Nephron (organoid): ENCODE results near the gene AP3M1.

Experiments
- H3K27ac Mint-ChIP-seq, 3 experiments: 2 replicates each; pipeline ENCODE4 v1.8.0; 2020; ENCODE audit warnings: mixed read lengths in 3 of 3, mild to moderate bottlenecking in 2 of 3, moderate library complexity in 1 of 3
- H3K27me3 Mint-ChIP-seq: 2 replicates; pipeline ENCODE4 v1.8.0; 2021; ENCODE audit warnings: low read depth, mild to moderate bottlenecking, moderate library complexity, mixed read lengths
- H3K36me3 Mint-ChIP-seq: 2 replicates; pipeline ENCODE4 v1.8.0; 2020; ENCODE audit warnings: low read depth, mixed read lengths
- H3K4me1 Mint-ChIP-seq: 2 replicates; pipeline ENCODE4 v1.8.0; 2020; ENCODE audit warnings: mixed read lengths
- H3K4me3 Mint-ChIP-seq, 3 experiments: 2 replicates each; pipeline ENCODE4 v1.8.0; 2020; ENCODE audit warnings: mild to moderate bottlenecking in 3 of 3, mixed read lengths in 3 of 3, moderate library complexity in 2 of 3
- H3K9me3 Mint-ChIP-seq: 2 replicates; pipeline ENCODE4 v1.8.0; 2020; ENCODE audit warnings: mixed read lengths
- TF ChIP-seq, protein P1 (sequence below), 3 experiments: fragments of 200-600 bp; sonication (generic); IDR thresholded peaks; one replicate each; pipeline ENCODE4 v1.5.0; 2021; ENCODE audit warnings: antibody characterized with exemption in 3 of 3; ENCODE audit not compliant: unreplicated experiment in 3 of 3

The AP3M1 gene

DNA sequence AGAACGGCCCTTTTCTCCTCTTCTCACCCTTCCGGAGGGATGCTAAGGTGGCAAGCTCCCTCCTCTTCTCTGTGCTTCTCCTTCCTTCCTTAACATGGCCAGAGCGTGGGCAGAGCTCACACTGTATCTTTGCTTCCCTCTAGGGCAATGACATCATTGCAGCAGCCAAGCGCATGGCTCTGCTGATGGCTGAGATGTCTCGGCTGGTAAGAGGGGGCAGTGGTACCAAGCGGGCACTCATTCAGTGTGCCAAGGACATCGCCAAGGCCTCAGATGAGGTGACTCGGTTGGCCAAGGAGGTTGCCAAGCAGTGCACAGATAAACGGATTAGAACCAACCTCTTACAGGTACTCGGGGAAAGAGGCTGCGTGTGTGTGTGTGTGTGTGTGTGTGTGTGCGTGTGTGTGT lies 36.6 kb downstream of the AP3M1 start:
- no peaks in the 10 kb centered on the region for H3K27me3 Mint-ChIP-seq
- H3K27ac Mint-ChIP-seq: peak overlapping the region in 1 of 3 experiments; percentile 8

DNA sequence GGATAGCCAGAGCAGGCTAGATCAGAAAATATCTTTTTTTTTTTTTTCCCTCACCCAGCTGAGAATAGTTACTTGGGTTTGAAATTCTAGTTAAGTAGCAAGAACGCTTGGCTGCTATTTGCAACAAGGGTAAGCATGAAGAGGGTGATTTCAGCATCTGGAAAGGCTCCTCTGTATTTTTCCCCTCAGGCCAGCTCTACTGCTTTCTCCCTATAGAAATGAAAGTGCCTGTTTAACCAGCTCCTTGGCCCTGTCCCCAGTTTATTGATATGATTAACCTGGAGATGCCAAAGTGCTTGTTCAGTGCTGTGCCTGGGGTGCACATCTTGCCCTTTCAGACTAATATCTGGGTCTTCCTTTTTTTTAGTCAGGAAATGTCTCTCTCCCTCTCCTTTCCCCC lies 37.1 kb downstream of the AP3M1 start:
- H3K4me3 Mint-ChIP-seq: no peak overlapping the region
- TF ChIP-seq, protein P1, sequence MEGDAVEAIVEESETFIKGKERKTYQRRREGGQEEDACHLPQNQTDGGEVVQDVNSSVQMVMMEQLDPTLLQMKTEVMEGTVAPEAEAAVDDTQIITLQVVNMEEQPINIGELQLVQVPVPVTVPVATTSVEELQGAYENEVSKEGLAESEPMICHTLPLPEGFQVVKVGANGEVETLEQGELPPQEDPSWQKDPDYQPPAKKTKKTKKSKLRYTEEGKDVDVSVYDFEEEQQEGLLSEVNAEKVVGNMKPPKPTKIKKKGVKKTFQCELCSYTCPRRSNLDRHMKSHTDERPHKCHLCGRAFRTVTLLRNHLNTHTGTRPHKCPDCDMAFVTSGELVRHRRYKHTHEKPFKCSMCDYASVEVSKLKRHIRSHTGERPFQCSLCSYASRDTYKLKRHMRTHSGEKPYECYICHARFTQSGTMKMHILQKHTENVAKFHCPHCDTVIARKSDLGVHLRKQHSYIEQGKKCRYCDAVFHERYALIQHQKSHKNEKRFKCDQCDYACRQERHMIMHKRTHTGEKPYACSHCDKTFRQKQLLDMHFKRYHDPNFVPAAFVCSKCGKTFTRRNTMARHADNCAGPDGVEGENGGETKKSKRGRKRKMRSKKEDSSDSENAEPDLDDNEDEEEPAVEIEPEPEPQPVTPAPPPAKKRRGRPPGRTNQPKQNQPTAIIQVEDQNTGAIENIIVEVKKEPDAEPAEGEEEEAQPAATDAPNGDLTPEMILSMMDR (IDR thresholded peaks at IDR 0.05; ENCODE audit: unreplicated experiment in 3 of 3): no peak
- H3K27me3 Mint-ChIP-seq: no peaks in the 10 kb centered on the region
- no peaks in the 10 kb centered on the region for H3K9me3 Mint-ChIP-seq
- H3K4me1 Mint-ChIP-seq: no peaks in the 10 kb centered on the region
- peak overlapping the region in 1 of 3 experiments; percentile 8 for H3K27ac Mint-ChIP-seq
- peaks cover 93% of the 10 kb centered on the region for H3K36me3 Mint-ChIP-seq

More for the DNA sequence above, 36.6 kb downstream of the AP3M1 start:
- no peak overlapping the region for H3K4me3 Mint-ChIP-seq
- H3K4me1 Mint-ChIP-seq: peaks cover 3% of the 10 kb centered on the region
- TF ChIP-seq, protein P1 (IDR thresholded peaks at IDR 0.05; ENCODE audit: unreplicated experiment in 3 of 3): no peak
- H3K9me3 Mint-ChIP-seq: no peaks in the 10 kb centered on the region
- H3K36me3 Mint-ChIP-seq: peaks cover 94% of the 10 kb centered on the region

DNA sequence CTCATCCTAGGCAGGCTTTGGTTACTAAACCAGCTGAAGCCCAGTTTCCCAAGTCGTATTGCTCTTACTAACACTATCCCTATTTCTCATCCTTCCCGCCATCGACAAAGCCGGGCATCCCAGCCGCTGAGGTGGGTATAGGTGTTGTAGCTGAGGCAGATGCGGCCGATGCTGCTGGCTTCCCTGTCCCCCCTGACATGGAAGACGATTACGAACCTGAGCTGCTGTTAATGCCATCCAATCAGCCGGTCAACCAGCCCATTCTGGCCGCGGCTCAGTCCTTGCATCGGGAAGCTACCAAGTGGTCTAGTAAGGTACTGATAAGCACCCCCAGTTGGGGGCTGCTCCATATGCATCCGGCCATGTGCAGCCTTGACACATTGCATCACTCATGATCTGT lies 38.8 kb downstream of the AP3M1 start:
- Mint-ChIP-seq H3K4me3 (no peak overlapping the region), H3K27ac (no peak overlapping the region), H3K9me3 (no peaks in the 10 kb centered on the region), H3K36me3 (peaks cover 91% of the 10 kb centered on the region), H3K4me1 (no peaks in the 10 kb centered on the region), H3K27me3 (no peaks in the 10 kb centered on the region)
- TF ChIP-seq, protein P1 (IDR thresholded peaks at IDR 0.05; ENCODE audit: unreplicated experiment in 3 of 3): no peak

DNA sequence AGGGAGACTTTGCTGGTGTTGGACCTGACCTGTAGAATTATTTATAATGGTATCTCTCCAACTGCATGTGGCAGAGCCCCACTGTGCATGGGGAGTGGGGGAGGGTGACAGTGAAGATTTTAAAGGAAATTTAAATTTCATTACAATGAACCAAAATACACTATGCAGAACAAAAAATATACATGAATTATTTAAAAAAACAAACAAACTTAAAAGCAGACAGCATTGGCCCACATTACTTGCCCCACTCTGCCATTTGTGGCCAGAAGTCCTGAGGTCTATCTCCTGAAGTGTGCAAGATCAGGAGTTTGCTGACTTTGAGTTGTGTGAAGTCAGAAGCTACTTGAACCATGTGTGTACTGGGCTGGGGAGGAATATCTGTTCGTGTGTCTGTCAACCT lies 40.5 kb downstream of the AP3M1 start:
- Mint-ChIP-seq H3K27me3 (no peaks in the 10 kb centered on the region), H3K4me3 (no peak overlapping the region), H3K36me3 (peaks cover 88% of the 10 kb centered on the region), H3K27ac (no peak overlapping the region), H3K4me1 (no peaks in the 10 kb centered on the region), H3K9me3 (no peaks in the 10 kb centered on the region)
- TF ChIP-seq, protein P1 (IDR thresholded peaks at IDR 0.05; ENCODE audit: unreplicated experiment in 3 of 3): no peak

DNA sequence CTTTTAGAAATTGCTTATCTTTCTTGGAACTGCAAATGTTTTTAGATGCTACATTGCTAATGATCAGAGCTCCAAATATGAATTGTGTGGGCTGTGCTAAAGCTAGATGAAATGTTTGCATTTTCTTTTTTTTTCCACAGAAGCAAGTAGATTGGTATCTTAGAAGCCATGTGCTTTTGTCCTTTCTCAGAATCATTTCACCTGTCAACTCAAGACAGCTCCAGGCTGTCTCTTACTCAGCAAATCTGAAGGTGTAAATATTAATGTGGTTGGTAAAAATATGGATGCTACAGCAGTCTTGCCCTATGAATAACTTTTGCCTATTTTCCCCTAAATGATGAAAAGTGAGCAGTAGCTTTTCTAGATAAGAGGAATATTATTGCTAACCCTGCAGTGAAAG lies 41.2 kb downstream of the AP3M1 start:
- Mint-ChIP-seq H3K9me3 (no peaks in the 10 kb centered on the region), H3K27me3 (no peaks in the 10 kb centered on the region), H3K27ac (no peak overlapping the region), H3K36me3 (peaks cover 88% of the 10 kb centered on the region), H3K4me3 (no peak overlapping the region), H3K4me1 (no peaks in the 10 kb centered on the region)
- TF ChIP-seq, protein P1 (IDR thresholded peaks at IDR 0.05; ENCODE audit: unreplicated experiment in 3 of 3): no peak

DNA sequence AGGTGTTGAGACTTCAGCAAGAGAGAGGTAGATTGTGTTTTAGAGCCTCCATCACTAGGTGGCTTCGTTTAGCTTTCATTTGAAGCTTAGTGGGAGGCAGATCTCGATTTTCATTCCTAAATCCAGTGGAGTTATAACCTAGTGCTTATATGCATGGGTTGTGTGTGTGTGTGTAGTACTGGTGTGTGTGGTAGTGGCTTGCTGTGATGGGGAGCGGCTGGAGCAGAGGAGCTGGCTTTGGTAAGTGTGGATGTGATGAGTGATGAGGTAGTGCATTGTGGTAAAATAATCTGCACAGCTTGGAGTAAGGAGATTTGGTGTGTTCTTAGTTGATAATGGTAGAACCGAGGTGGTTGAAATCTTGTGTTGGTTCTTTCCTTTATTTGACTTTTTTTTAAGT lies 43.2 kb downstream of the AP3M1 start:
- Mint-ChIP-seq H3K27ac (peak overlapping the region in 1 of 3 experiments; percentile 28), H3K4me1 (no peaks in the 10 kb centered on the region), H3K9me3 (no peaks in the 10 kb centered on the region), H3K36me3 (peaks cover 90% of the 10 kb centered on the region), H3K4me3 (no peak overlapping the region), H3K27me3 (no peaks in the 10 kb centered on the region)
- TF ChIP-seq, protein P1 (IDR thresholded peaks at IDR 0.05; ENCODE audit: unreplicated experiment in 3 of 3): no peak
